Epithelial cell of esophagus (primary cell): ENCODE measurements around the gene TAF6.

ENCODE experiments used
- DNase-seq: peaks from one replicate; pipeline ENCODE4 v3.0.0; 2010; ENCODE audit warnings: low read depth
- H3K4me3 ChIP-seq: 2 replicates; pipeline ENCODE4 v1.5.1; 2011; ENCODE audit warnings: mild to moderate bottlenecking, low read length, control low read depth
- CTCF ChIP-seq: IDR thresholded peaks from 2 replicates; pipeline ENCODE4 v1.5.1; 2011; ENCODE audit warnings: low read depth, mild to moderate bottlenecking, low read length, control low read depth, inconsistent platforms; ENCODE audit not compliant: insufficient read depth; ENCODE audit errors: missing control alignments

The TAF6 gene

GRCh38 chr7:100126239-100126930, 7.2 kb upstream of the TAF6 start:
- H3K4me3 ChIP-seq, result peak overlapping the region; percentile 92
- TF ChIP-seq CTCF, result no peak
- no peak for DNase-seq

- TF ChIP-seq CTCF, result no peak
- no peak for DNase-seq
Observed at GRCh38 chr7:100124301-100125230, 5.4 kb upstream of the TAF6 start.

GRCh38 chr7:100122568-100122967, 3.4 kb upstream of the TAF6 start:
- DNase-seq, result no peak
- TF ChIP-seq CTCF, result no peak
- no peak overlapping the region for H3K4me3 ChIP-seq

More at GRCh38 chr7:100124301-100125230, 5.4 kb upstream of the TAF6 start:
- H3K4me3 ChIP-seq, result no peak overlapping the region

- DNase-seq, result peak; percentile 46
- TF ChIP-seq CTCF, result no peak
- no peak overlapping the region for H3K4me3 ChIP-seq
Observed at GRCh38 chr7:100122067-100122466, 2.9 kb upstream of the TAF6 start.

GRCh38 chr7:100120733-100121036, 1.5 kb upstream of the TAF6 start:
- DNase-seq, result no peak
- H3K4me3 ChIP-seq, result no peak overlapping the region
- no peak for TF ChIP-seq CTCF

GRCh38 chr7:100119970-100120732, 993 bp upstream of the TAF6 start:
- DNase-seq, result peak; percentile 42
- no peak for TF ChIP-seq CTCF
- H3K4me3 ChIP-seq, result peak overlapping the region; percentile 90
